HepG2 (cell line): ENCODE measurements around the gene ARPC1B. TPM values are rescaled to one million over a fixed set of nuclear protein-coding genes. Genes with fewer than 3 reads are reported as not detected.

Source experiments
- BRCA1 ChIP-seq: sonication (generic); formaldehyde crosslinking; IDR thresholded peaks from 2 replicates; pipeline ENCODE4 v1.4.0; 2020; ENCODE audit warnings: missing genetic modification reagents
- CENPT ChIP-seq: sonication (generic); formaldehyde crosslinking; IDR thresholded peaks from 2 replicates; pipeline ENCODE4 v1.8.0; 2022; ENCODE audit warnings: low read depth, mild to moderate bottlenecking, moderate library complexity, missing genetic modification reagents
- HINFP ChIP-seq: sonication (generic); formaldehyde crosslinking; IDR thresholded peaks from 2 replicates; pipeline ENCODE4 v1.4.0; 2020; ENCODE audit warnings: low read depth, mild to moderate bottlenecking, missing genetic modification reagents
- KDM4B ChIP-seq: sonication (generic); formaldehyde crosslinking; IDR thresholded peaks from 2 replicates; pipeline ENCODE4 v1.4.0; 2020; ENCODE audit warnings: missing genetic modification reagents
- MAZ ChIP-seq, 2 experiments: sonication (generic) in 1 of 2; formaldehyde crosslinking in 1 of 2; IDR thresholded peaks; 2 replicates each; pipeline versions ENCODE4 v1.5.0 to v1.6.1; 2012 to 2020; ENCODE audit warnings: low read depth in 2 of 2, mild to moderate bottlenecking in 2 of 2, borderline replicate concordance in 1 of 2, improper control_type of control experiment in 1 of 2, low read length in 1 of 2, missing genetic modification reagents in 1 of 2, moderate library complexity in 1 of 2
- NFE2L1 ChIP-seq: sonication (generic); formaldehyde crosslinking; IDR thresholded peaks from 2 replicates; pipeline ENCODE4 v1.4.0; 2020; ENCODE audit warnings: missing genetic modification reagents, mild to moderate bottlenecking, borderline replicate concordance
- POGZ ChIP-seq: sonication (generic); formaldehyde crosslinking; IDR thresholded peaks from 2 replicates; pipeline ENCODE4 v1.4.0; 2020; ENCODE audit warnings: mild to moderate bottlenecking, missing genetic modification reagents
- PRDM4 ChIP-seq: sonication (generic); formaldehyde crosslinking; IDR thresholded peaks from 2 replicates; pipeline ENCODE4 v1.9.0; 2021; ENCODE audit warnings: missing genetic modification reagents, borderline replicate concordance
- TMF1 ChIP-seq: sonication (generic); formaldehyde crosslinking; IDR thresholded peaks from 2 replicates; pipeline ENCODE4 v1.8.1; 2022; ENCODE audit warnings: low read depth, missing genetic modification reagents
- TSC22D2 ChIP-seq: sonication (generic); formaldehyde crosslinking; IDR thresholded peaks from 2 replicates; pipeline ENCODE4 v1.5.1; 2020; ENCODE audit warnings: missing genetic modification reagents, mild to moderate bottlenecking, borderline replicate concordance
- U2AF1 ChIP-seq: fragments of 200-400 bp; formaldehyde crosslinking; optimal IDR thresholded peaks from 2 replicates; pipeline ENCODE3; 2017; ENCODE audit warnings: mild to moderate bottlenecking, low read depth, low read length
- ZBTB8A ChIP-seq: sonication (generic); formaldehyde crosslinking; IDR thresholded peaks from 2 replicates; pipeline ENCODE4 v1.4.0; 2020; ENCODE audit warnings: mild to moderate bottlenecking, low read depth, missing genetic modification reagents, borderline replicate concordance
- ZNF142 ChIP-seq: sonication (generic); formaldehyde crosslinking; IDR thresholded peaks from 2 replicates; pipeline ENCODE4 v1.4.0; 2020; ENCODE audit warnings: missing genetic modification reagents
- ZNF275 ChIP-seq: sonication (generic); formaldehyde crosslinking; IDR thresholded peaks from 2 replicates; pipeline ENCODE4 v1.8.0; 2022; ENCODE audit warnings: missing genetic modification reagents, mild to moderate bottlenecking, inconsistent platforms, borderline replicate concordance
- ZNF564 ChIP-seq: sonication (generic); formaldehyde crosslinking; IDR thresholded peaks from 2 replicates; pipeline ENCODE4 v1.8.1; 2023; ENCODE audit warnings: mild to moderate bottlenecking, missing genetic modification reagents
- ZNF891 ChIP-seq: sonication (generic); formaldehyde crosslinking; IDR thresholded peaks from 2 replicates; pipeline ENCODE4 v1.5.0; 2020; ENCODE audit warnings: mild to moderate bottlenecking, missing genetic modification reagents
- polyA plus RNA-seq, 8 experiments: library from polyadenylated mRNA; depleted of rRNA in 3 of 8; stranded (reverse) in 7 of 8; unstranded in 1 of 8; fragments of >200 nt; fragmentation: Illumina TruSeq in 4 of 8; extraction: Trizol in 4 of 8; gene quantifications; 2 replicates each; pipeline versions ENCODE4 v1.2.1 to v1.2.3, GENCODE V29; 2011 to 2016; ENCODE audit warnings: low read depth in 4 of 8, missing spikeins in 1 of 8, mixed read lengths in 1 of 8; ENCODE audit not compliant: insufficient read depth in 1 of 8
- total RNA-seq, 5 experiments: library from RNA; depleted of rRNA; stranded (reverse); fragments of >200 nt; fragmentation: Illumina TruSeq; extraction: Trizol; gene quantifications; 2 replicates each; pipeline ENCODE4 v1.2.3, GENCODE V29; 2016; ENCODE audit warnings: low read depth in 1 of 5

ARPC1B gene
- total and polyA plus RNA-seq, 2 of the 13 experiments (the other 11 are each of a cell fraction or from before 2014, with no cell fraction given) = 72.9 to 89.1 TPM

GRCh38 chr7:99374111-99375064, at the start of gene ARPC1B (continued):
- TF ChIP-seq HINFP (CRISPR knock-in tag) (no peak), KDM4B (CRISPR knock-in tag) (no peak), ZNF891 (CRISPR knock-in tag) (no peak), TMF1 (CRISPR knock-in tag) (no peak), TSC22D2 (no peak), ZNF275 (CRISPR knock-in tag) (no peak), BRCA1 (CRISPR knock-in tag) (no peak), U2AF1 (no peak), CENPT (CRISPR knock-in tag) (peak; percentile 60; the same call in 1 of the 2 replicates), NFE2L1 (CRISPR knock-in tag) (no peak), ZNF142 (CRISPR knock-in tag) (peak; percentile 38; the same call in 1 of the 2 replicates), POGZ (peak; percentile 35; the same call in 1 of the 2 replicates), ZNF564 (CRISPR knock-in tag) (0 out of 2 replicates have a peak, but pooled peaks have one; percentile 48), ZBTB8A (CRISPR knock-in tag) (no peak), PRDM4 (CRISPR knock-in tag) (no peak), MAZ (IDR thresholded peaks at IDR 0.05; ENCODE audit: borderline replicate concordance, low read depth, low read length) (no peak; the same call in 1 of the 2 replicates), MAZ (CRISPR knock-in tag; IDR thresholded peaks at IDR 0.05; ENCODE audit: low read depth) (peak; percentile 27; the same call in 1 of the 2 replicates)
